SK-N-SH (cell line): Measurements from ENCODE around the gene CCL27. TPM values are rescaled to one million over a fixed set of nuclear protein-coding genes. Genes with fewer than 3 reads are reported as not detected.

Experiments
- CTCF ChIA-PET: fragments of 300-600, 350-600 bp; formaldehyde crosslinking; extraction: SDS; loops from one replicate; lab custom pipeline; 2021; lab: Yijun Ruan, JAX
- POLR2A ChIA-PET: fragments of 350-600 bp; sonication (Branson Sonifier 250); formaldehyde crosslinking; extraction: SDS; loops from one replicate; lab custom pipeline; 2020; ENCODE audit warnings: antibody characterized with exemption, inconsistent platforms; lab: Yijun Ruan, JAX
- DNase-seq: peaks from one replicate; pipeline ENCODE4 v3.0.0; 2012
- H2AFZ ChIP-seq: fragments of 200-600 bp; sonication (generic); 2 replicates; pipeline ENCODE4 v1.8.1; 2016; ENCODE audit warnings: antibody characterized with exemption, mild to moderate bottlenecking, low read depth
- H3F3A ChIP-seq: fragments of 200-600 bp; sonication (generic); replicated peaks from 2 replicates; pipeline ENCODE3; 2016; ENCODE audit warnings: antibody characterized with exemption, mild to moderate bottlenecking; ENCODE audit not compliant: insufficient read depth
- H3K27ac ChIP-seq, 2 experiments: fragments of 200-500 bp in 1 of 2; fragments of 200-600 bp in 1 of 2; sonication (Bioruptor generic) in 1 of 2; sonication (generic), shearing (Covaris generic) in 1 of 2; 2 replicates each; pipeline versions ENCODE4 v1.5.1 to v1.6.1; 2014 to 2016; ENCODE audit warnings: low read depth in 2 of 2, inconsistent platforms in 1 of 2, low read length in 1 of 2, mild to moderate bottlenecking in 1 of 2, mixed read lengths in 1 of 2
- H3K27me3 ChIP-seq: fragments of 200-600 bp; sonication (generic), shearing (Covaris generic); 2 replicates; pipeline ENCODE4 v1.6.1; 2016; ENCODE audit warnings: mixed run types; ENCODE audit not compliant: insufficient read depth
- H3K36me3 ChIP-seq, 2 experiments: fragments of 200-500 bp in 1 of 2; fragments of 200-600 bp in 1 of 2; sonication (Bioruptor generic) in 1 of 2; sonication (generic) in 1 of 2; replicated peaks in 1 of 2; 2 replicates each; pipeline versions ENCODE3 to v1.5.1; 2014 to 2016; ENCODE audit warnings: low read length in 1 of 2, mild to moderate bottlenecking in 1 of 2; ENCODE audit not compliant: insufficient read depth in 2 of 2, control insufficient read depth in 1 of 2
- H3K4me1 ChIP-seq, 2 experiments: fragments of 200-500 bp in 1 of 2; fragments of 200-600 bp in 1 of 2; sonication (Bioruptor generic) in 1 of 2; sonication (generic), shearing (Covaris generic) in 1 of 2; 2 replicates each; pipeline versions ENCODE4 v1.5.1 to v1.6.1; 2014 to 2016; ENCODE audit warnings: low read depth in 1 of 2, low read length in 1 of 2, mixed run types in 1 of 2; ENCODE audit not compliant: insufficient read depth in 2 of 2, control insufficient read depth in 1 of 2
- H3K4me2 ChIP-seq: fragments of 200-600 bp; sonication (generic), shearing (Covaris generic); 2 replicates; pipeline ENCODE4 v1.6.1; 2017; ENCODE audit warnings: mixed run types
- H3K4me3 ChIP-seq, 2 experiments: fragments of 200-500 bp in 1 of 2; fragments of 200-600 bp in 1 of 2; sonication (Bioruptor generic) in 1 of 2; sonication (generic), shearing (Covaris generic) in 1 of 2; 2 replicates each; pipeline versions ENCODE4 v1.5.1 to v1.8.1; 2014 to 2016; ENCODE audit warnings: low read depth in 2 of 2, inconsistent platforms in 1 of 2, low read length in 1 of 2, mild to moderate bottlenecking in 1 of 2, mixed read lengths in 1 of 2, moderate library complexity in 1 of 2
- H3K79me2 ChIP-seq: fragments of 200-600 bp; sonication (generic); 2 replicates; pipeline ENCODE4 v1.8.1; 2017; ENCODE audit warnings: mild to moderate bottlenecking; ENCODE audit not compliant: insufficient read depth
- H3K9ac ChIP-seq: fragments of 200-600 bp; sonication (generic); 2 replicates; pipeline ENCODE4 v1.6.1; 2017; ENCODE audit warnings: mixed run types
- H3K9me2 ChIP-seq: fragments of 200-600 bp; sonication (generic); 2 replicates; pipeline ENCODE4 v1.6.1; 2017; ENCODE audit warnings: mixed run types
- H3K9me3 ChIP-seq: fragments of 200-600 bp; sonication (generic); 2 replicates; pipeline ENCODE4 v1.6.1; 2017; ENCODE audit warnings: mixed run types, mild to moderate bottlenecking, moderate library complexity
- H4K20me1 ChIP-seq: fragments of 200-600 bp; sonication (generic); 2 replicates; pipeline ENCODE4 v1.6.1; 2017; ENCODE audit warnings: mild to moderate bottlenecking, mixed run types; ENCODE audit not compliant: insufficient read depth
- ELF1 ChIP-seq: IDR thresholded peaks from 2 replicates; pipeline ENCODE4 v1.4.0; 2012
- FOXJ3 ChIP-seq: sonication (generic); formaldehyde crosslinking; IDR thresholded peaks from 2 replicates; pipeline ENCODE4 v1.5.1; 2020; ENCODE audit warnings: mild to moderate bottlenecking, missing genetic modification reagents
- FOXM1 ChIP-seq: IDR thresholded peaks from 2 replicates; pipeline ENCODE4 v1.4.0; 2012; ENCODE audit warnings: low read depth, mild to moderate bottlenecking
- GABPA ChIP-seq: IDR thresholded peaks from 2 replicates; pipeline ENCODE4 v1.4.0; 2012; ENCODE audit warnings: low read depth, mild to moderate bottlenecking
- IRF3 ChIP-seq: fragments of 150-350 bp; IDR thresholded peaks from 2 replicates; pipeline ENCODE4 v1.6.1; 2016; ENCODE audit warnings: mild to moderate bottlenecking, low read depth, low read length
- JUND ChIP-seq: IDR thresholded peaks from 2 replicates; pipeline ENCODE4 v1.4.0; 2012
- NFIC ChIP-seq: IDR thresholded peaks from 2 replicates; pipeline ENCODE4 v1.4.0; 2012; ENCODE audit warnings: borderline replicate concordance
- NRF1 ChIP-seq: IDR thresholded peaks from 2 replicates; pipeline ENCODE4 v1.6.1; 2012; ENCODE audit warnings: low read depth, mild to moderate bottlenecking, low read length
- RFX5 ChIP-seq: IDR thresholded peaks from 2 replicates; pipeline ENCODE4 v1.6.1; 2012; ENCODE audit warnings: mild to moderate bottlenecking, improper control_type of control experiment, low read length
- RXRA ChIP-seq: IDR thresholded peaks from 2 replicates; pipeline ENCODE4 v1.4.0; 2012; ENCODE audit warnings: low read depth, mild to moderate bottlenecking, borderline replicate concordance
- SMC3 ChIP-seq: IDR thresholded peaks from 2 replicates; pipeline ENCODE4 v1.6.1; 2012; ENCODE audit warnings: low read depth, low read length, improper control_type of control experiment
- TAF1 ChIP-seq: IDR thresholded peaks from 2 replicates; pipeline ENCODE4 v1.6.1; 2012; ENCODE audit warnings: low read depth, mild to moderate bottlenecking, low read length, moderate library complexity, borderline replicate concordance
- TCF12 ChIP-seq: IDR thresholded peaks from 2 replicates; pipeline ENCODE4 v1.4.0; 2012
- WGBS: methylation state at CpG from one replicate; pipeline ENCODE4 v1.1.6; 2017; ENCODE audit warnings: low lambda C conversion rate; 5-methylcytosine and 5-hydroxymethylcytosine counted together
- polyA plus RNA-seq, 3 experiments: library from polyadenylated mRNA; depleted of rRNA; stranded (reverse); fragments of >200 nt; gene quantifications; 2 replicates each; pipeline ENCODE4 v1.2.3, GENCODE V29; 2012
- TF ChIP-seq, protein P1 (sequence below): IDR thresholded peaks from 2 replicates; pipeline ENCODE4 v1.6.1; 2012; ENCODE audit warnings: mild to moderate bottlenecking, low read depth, low read length, moderate library complexity
- TF ChIP-seq, protein P2 (sequence below): fragments of 150-350 bp; IDR thresholded peaks from 2 replicates; pipeline ENCODE4 v1.6.1; 2017; ENCODE audit warnings: antibody characterized with exemption, low read length, low read depth, borderline replicate concordance
- TF ChIP-seq, protein P3 (sequence below): IDR thresholded peaks from 2 replicates; pipeline ENCODE4 v1.4.0; 2012; ENCODE audit warnings: low read depth

Gene CCL27
- polyA plus RNA-seq, 1 of the 3 experiments (the other 2 are of a cell fraction), result not detected

DNA sequence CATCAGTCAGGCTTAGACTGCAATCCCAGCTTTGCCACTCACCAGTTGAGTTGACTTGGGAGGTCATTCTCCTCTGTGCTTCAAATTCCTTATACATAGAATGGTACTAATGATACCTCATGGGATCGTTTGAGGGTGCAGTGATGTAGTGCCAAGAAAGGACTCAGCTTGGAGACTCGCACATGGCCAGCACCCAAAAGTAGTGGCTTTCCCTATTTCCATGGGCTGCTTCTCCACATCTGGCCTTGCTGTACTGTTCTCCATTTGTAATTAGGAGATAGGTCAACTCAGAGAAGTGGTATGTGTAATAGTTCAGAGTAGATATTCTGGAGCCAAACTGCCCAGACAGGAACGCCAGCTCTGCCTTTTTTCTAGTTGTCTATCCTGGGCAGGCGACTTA lies 23.1 kb upstream of the CCL27 start:
- Histone ChIP-seq H3K9me3 (no peaks in the 10 kb centered on the region), H3K4me2 (no peak overlapping the region), H3K9me2 (no peaks in the 10 kb centered on the region), H3F3A (no peaks in the 10 kb centered on the region), H3K9ac (no peak overlapping the region), H3K4me3 (no peak overlapping the region), H3K27ac (no peak overlapping the region), H3K4me1 (no peaks in the 10 kb centered on the region), H3K36me3 (no peaks in the 10 kb centered on the region), H3K27me3 (no peaks in the 10 kb centered on the region), H4K20me1 (no peaks in the 10 kb centered on the region), H3K79me2 (no peaks in the 10 kb centered on the region), H2AFZ (no peak overlapping the region)
- ChIA-PET POLR2A (no interaction called here), CTCF (interaction anchor here (0.9 to 5.1 kb wide), 4 partner anchors 10 to 184 kb away, joined by 3 to 43 read pairs (median 8); no protein-coding TSS in a partner anchor)
- TF ChIP-seq SMC3 (no peak), TAF1 (no peak), NRF1 (no peak), JUND (no peak), IRF3 (no peak), GABPA (no peak), FOXJ3 (no peak), RXRA (no peak), TCF12 (no peak), RFX5 (no peak), FOXM1 (no peak), ELF1 (no peak), NFIC (no peak)
- TF ChIP-seq, protein P1, sequence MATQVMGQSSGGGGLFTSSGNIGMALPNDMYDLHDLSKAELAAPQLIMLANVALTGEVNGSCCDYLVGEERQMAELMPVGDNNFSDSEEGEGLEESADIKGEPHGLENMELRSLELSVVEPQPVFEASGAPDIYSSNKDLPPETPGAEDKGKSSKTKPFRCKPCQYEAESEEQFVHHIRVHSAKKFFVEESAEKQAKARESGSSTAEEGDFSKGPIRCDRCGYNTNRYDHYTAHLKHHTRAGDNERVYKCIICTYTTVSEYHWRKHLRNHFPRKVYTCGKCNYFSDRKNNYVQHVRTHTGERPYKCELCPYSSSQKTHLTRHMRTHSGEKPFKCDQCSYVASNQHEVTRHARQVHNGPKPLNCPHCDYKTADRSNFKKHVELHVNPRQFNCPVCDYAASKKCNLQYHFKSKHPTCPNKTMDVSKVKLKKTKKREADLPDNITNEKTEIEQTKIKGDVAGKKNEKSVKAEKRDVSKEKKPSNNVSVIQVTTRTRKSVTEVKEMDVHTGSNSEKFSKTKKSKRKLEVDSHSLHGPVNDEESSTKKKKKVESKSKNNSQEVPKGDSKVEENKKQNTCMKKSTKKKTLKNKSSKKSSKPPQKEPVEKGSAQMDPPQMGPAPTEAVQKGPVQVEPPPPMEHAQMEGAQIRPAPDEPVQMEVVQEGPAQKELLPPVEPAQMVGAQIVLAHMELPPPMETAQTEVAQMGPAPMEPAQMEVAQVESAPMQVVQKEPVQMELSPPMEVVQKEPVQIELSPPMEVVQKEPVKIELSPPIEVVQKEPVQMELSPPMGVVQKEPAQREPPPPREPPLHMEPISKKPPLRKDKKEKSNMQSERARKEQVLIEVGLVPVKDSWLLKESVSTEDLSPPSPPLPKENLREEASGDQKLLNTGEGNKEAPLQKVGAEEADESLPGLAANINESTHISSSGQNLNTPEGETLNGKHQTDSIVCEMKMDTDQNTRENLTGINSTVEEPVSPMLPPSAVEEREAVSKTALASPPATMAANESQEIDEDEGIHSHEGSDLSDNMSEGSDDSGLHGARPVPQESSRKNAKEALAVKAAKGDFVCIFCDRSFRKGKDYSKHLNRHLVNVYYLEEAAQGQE, result no peak
- TF ChIP-seq, protein P2, sequence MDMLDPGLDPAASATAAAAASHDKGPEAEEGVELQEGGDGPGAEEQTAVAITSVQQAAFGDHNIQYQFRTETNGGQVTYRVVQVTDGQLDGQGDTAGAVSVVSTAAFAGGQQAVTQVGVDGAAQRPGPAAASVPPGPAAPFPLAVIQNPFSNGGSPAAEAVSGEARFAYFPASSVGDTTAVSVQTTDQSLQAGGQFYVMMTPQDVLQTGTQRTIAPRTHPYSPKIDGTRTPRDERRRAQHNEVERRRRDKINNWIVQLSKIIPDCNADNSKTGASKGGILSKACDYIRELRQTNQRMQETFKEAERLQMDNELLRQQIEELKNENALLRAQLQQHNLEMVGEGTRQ, result no peak
- TF ChIP-seq, protein P3, sequence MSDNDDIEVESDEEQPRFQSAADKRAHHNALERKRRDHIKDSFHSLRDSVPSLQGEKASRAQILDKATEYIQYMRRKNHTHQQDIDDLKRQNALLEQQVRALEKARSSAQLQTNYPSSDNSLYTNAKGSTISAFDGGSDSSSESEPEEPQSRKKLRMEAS, result no peak
- 98% methylated on average over 4 of the region's 4 CpGs for WGBS
- no peak for DNase-seq
